ENCODE results near the gene PTPRN2.
A peak's percentile ranks its signal among the peaks of the same experiment; 100 is the strongest.
"Not testable (repeated sequence)": the region's sequence is repeated elsewhere in the genome, so short reads cannot be mapped to it uniquely, and the experiment has no call there.

Gene PTPRN2

GRCh38 chr7:157703534-157704195 is 884.0 kb downstream of the PTPRN2 start:
- Mint-ChIP-seq H3K36me3 (ENCODE audit: insufficient read depth) (no peaks in the 10 kb centered on the region), H3K9me3 (no peaks in the 10 kb centered on the region), H3K4me1 (no peaks in the 10 kb centered on the region), H3K27ac (ENCODE audit: low read depth) (no peak overlapping the region), H3K27me3 (peaks cover 65% of the 10 kb centered on the region), H3K4me3 (no peak overlapping the region)
- ATAC-seq (replicated peaks; ENCODE audit: extremely low read depth, poor library complexity, severe bottlenecking) (no peak), DNase-seq (ENCODE audit: low spot score in 2 of 2) (no peak)

- DNase-seq (ENCODE audit: low spot score in 2 of 2): no peak
- H3K27me3 Mint-ChIP-seq: peaks cover 60% of the 10 kb centered on the region
- ATAC-seq (replicated peaks; ENCODE audit: extremely low read depth, poor library complexity, severe bottlenecking): no peak
- no peaks in the 10 kb centered on the region for H3K4me1 Mint-ChIP-seq
- no peak overlapping the region for H3K4me3 Mint-ChIP-seq
- no peaks in the 10 kb centered on the region for H3K36me3 Mint-ChIP-seq (ENCODE audit: insufficient read depth)
- H3K27ac Mint-ChIP-seq (ENCODE audit: low read depth): no peak overlapping the region
- no peaks in the 10 kb centered on the region for H3K9me3 Mint-ChIP-seq
Measured at GRCh38 chr7:157703131-157703530, 884.5 kb downstream of the PTPRN2 start.

GRCh38 chr7:157702311-157703023 is 885.2 kb downstream of the PTPRN2 start:
- H3K4me3 Mint-ChIP-seq: no peak overlapping the region
- no peaks in the 10 kb centered on the region for H3K9me3 Mint-ChIP-seq
- no peak for DNase-seq (ENCODE audit: low spot score in 2 of 2)
- no peak overlapping the region for H3K27ac Mint-ChIP-seq (ENCODE audit: low read depth)
- H3K4me1 Mint-ChIP-seq: no peaks in the 10 kb centered on the region
- H3K36me3 Mint-ChIP-seq (ENCODE audit: insufficient read depth): no peaks in the 10 kb centered on the region
- ATAC-seq (replicated peaks; ENCODE audit: extremely low read depth, poor library complexity, severe bottlenecking): no peak
- H3K27me3 Mint-ChIP-seq: peaks cover 53% of the 10 kb centered on the region

- H3K4me3 Mint-ChIP-seq; H3K36me3 Mint-ChIP-seq (ENCODE audit: insufficient read depth); ATAC-seq (replicated peaks; ENCODE audit: extremely low read depth, poor library complexity, severe bottlenecking); H3K27ac Mint-ChIP-seq (ENCODE audit: low read depth); DNase-seq (ENCODE audit: low spot score in 2 of 2); H3K4me1 Mint-ChIP-seq; H3K9me3 Mint-ChIP-seq: not testable (repeated sequence)
- peaks cover 45% of the 10 kb centered on the region for H3K27me3 Mint-ChIP-seq
Measured at GRCh38 chr7:157701395-157702180, 886.0 kb downstream of the PTPRN2 start.

GRCh38 chr7:157700231-157701005 is 887.2 kb downstream of the PTPRN2 start:
- ATAC-seq (replicated peaks; ENCODE audit: extremely low read depth, poor library complexity, severe bottlenecking): no peak
- Mint-ChIP-seq H3K27me3 (peaks cover 45% of the 10 kb centered on the region), H3K4me3 (no peak overlapping the region), H3K4me1 (no peaks in the 10 kb centered on the region), H3K9me3 (no peaks in the 10 kb centered on the region), H3K36me3 (ENCODE audit: insufficient read depth) (no peaks in the 10 kb centered on the region), H3K27ac (ENCODE audit: low read depth) (peak overlapping the region; percentile 70)
- no peak for DNase-seq (ENCODE audit: low spot score in 2 of 2)

- no peaks in the 10 kb centered on the region for H3K4me1 Mint-ChIP-seq
- DNase-seq (ENCODE audit: low spot score in 2 of 2): no peak
- ATAC-seq (replicated peaks; ENCODE audit: extremely low read depth, poor library complexity, severe bottlenecking): no peak
- no peak overlapping the region for H3K4me3 Mint-ChIP-seq
- H3K9me3 Mint-ChIP-seq: no peaks in the 10 kb centered on the region
- H3K36me3 Mint-ChIP-seq (ENCODE audit: insufficient read depth): no peaks in the 10 kb centered on the region
- no peak overlapping the region for H3K27ac Mint-ChIP-seq (ENCODE audit: low read depth)
- peaks cover 46% of the 10 kb centered on the region for H3K27me3 Mint-ChIP-seq
Measured at GRCh38 chr7:157699357-157700013, 888.1 kb downstream of the PTPRN2 start.

GRCh38 chr7:157697287-157697686 is 890.3 kb downstream of the PTPRN2 start:
- ATAC-seq (replicated peaks; ENCODE audit: extremely low read depth, poor library complexity, severe bottlenecking); H3K4me3 Mint-ChIP-seq; H3K9me3 Mint-ChIP-seq; H3K4me1 Mint-ChIP-seq; H3K36me3 Mint-ChIP-seq (ENCODE audit: insufficient read depth); H3K27ac Mint-ChIP-seq (ENCODE audit: low read depth); DNase-seq (ENCODE audit: low spot score in 2 of 2): not testable (repeated sequence)
- H3K27me3 Mint-ChIP-seq: peaks cover 34% of the 10 kb centered on the region

GRCh38 chr7:157695609-157696008 is 892.0 kb downstream of the PTPRN2 start:
- H3K27me3 Mint-ChIP-seq: peaks cover 25% of the 10 kb centered on the region
- H3K9me3 Mint-ChIP-seq; H3K27ac Mint-ChIP-seq (ENCODE audit: low read depth); H3K36me3 Mint-ChIP-seq (ENCODE audit: insufficient read depth); DNase-seq (ENCODE audit: low spot score in 2 of 2); H3K4me3 Mint-ChIP-seq; ATAC-seq (replicated peaks; ENCODE audit: extremely low read depth, poor library complexity, severe bottlenecking); H3K4me1 Mint-ChIP-seq: not testable (repeated sequence)

- Mint-ChIP-seq H3K4me3 (peak overlapping the region; percentile 7), H3K36me3 (ENCODE audit: insufficient read depth) (peaks cover 3% of the 10 kb centered on the region), H3K9me3 (no peaks in the 10 kb centered on the region), H3K4me1 (no peaks in the 10 kb centered on the region), H3K27me3 (peaks cover 15% of the 10 kb centered on the region), H3K27ac (ENCODE audit: low read depth) (no peak overlapping the region)
- ATAC-seq (replicated peaks; ENCODE audit: extremely low read depth, poor library complexity, severe bottlenecking) (no peak), DNase-seq (ENCODE audit: low spot score in 2 of 2) (no peak)
Measured at GRCh38 chr7:157694376-157694665, 893.3 kb downstream of the PTPRN2 start.

GRCh38 chr7:157693521-157694375 is 893.9 kb downstream of the PTPRN2 start:
- peaks cover 15% of the 10 kb centered on the region for H3K27me3 Mint-ChIP-seq
- H3K27ac Mint-ChIP-seq (ENCODE audit: low read depth): no peak overlapping the region
- DNase-seq (ENCODE audit: low spot score in 2 of 2) (no peak), ATAC-seq (replicated peaks; ENCODE audit: extremely low read depth, poor library complexity, severe bottlenecking) (no peak)
- peak overlapping the region; percentile 7 for H3K4me3 Mint-ChIP-seq
- H3K4me1 Mint-ChIP-seq: no peaks in the 10 kb centered on the region
- no peaks in the 10 kb centered on the region for H3K9me3 Mint-ChIP-seq
- peaks cover 3% of the 10 kb centered on the region for H3K36me3 Mint-ChIP-seq (ENCODE audit: insufficient read depth)

- Mint-ChIP-seq H3K9me3 (no peaks in the 10 kb centered on the region), H3K4me1 (no peaks in the 10 kb centered on the region), H3K4me3 (no peak overlapping the region), H3K27ac (ENCODE audit: low read depth) (no peak overlapping the region), H3K27me3 (peaks cover 20% of the 10 kb centered on the region), H3K36me3 (ENCODE audit: insufficient read depth) (peaks cover 3% of the 10 kb centered on the region)
- no peak for ATAC-seq (replicated peaks; ENCODE audit: extremely low read depth, poor library complexity, severe bottlenecking)
- no peak for DNase-seq (ENCODE audit: low spot score in 2 of 2)
Measured at GRCh38 chr7:157693071-157693520, 894.5 kb downstream of the PTPRN2 start.

All from central memory CD8-positive, alpha-beta T cell (primary cell).